Esophagus muscularis mucosa (tissue), 3 donors: ENCODE measurements around the gene GARIN3.

ENCODE experiments used
- CTCF ChIP-seq, 3 experiments: fragments of 200-600 bp in 2 of 3; fragments of 450-650 bp in 1 of 3; sonication (generic) in 2 of 3; IDR thresholded peaks; one replicate each; pipeline ENCODE4 v1.5.1; 2017 to 2019; ENCODE audit warnings: antibody characterized with exemption in 3 of 3, mild to moderate bottlenecking in 2 of 3, moderate library complexity in 1 of 3
- POLR2A ChIP-seq: fragments of 450-650 bp; IDR thresholded peaks from one replicate; pipeline ENCODE4 v1.6.1; 2017; ENCODE audit warnings: antibody characterized with exemption, moderate library complexity, mild to moderate bottlenecking, low read depth

GRCh38 chr5:157160001-157160400 is 6.1 kb downstream of the GARIN3 start:
- TF ChIP-seq CTCF (IDR thresholded peaks at IDR 0.05) (no peak), POLR2A (no peak)
